Cardiac muscle cell (in vitro differentiated cells and primary cell): ENCODE results near the gene DLGAP4. TPM values are rescaled to one million over a fixed set of nuclear protein-coding genes. Genes with fewer than 3 reads are reported as not detected.

Source experiments
- DNase-seq, 2 donors: peaks; one replicate each; pipeline versions ENCODE4 v3.0.0 to v3.0.0-alpha.2; 2010 to 2017; ENCODE audit warnings: low read depth in 1 of 2, low spot score in 1 of 2
- H3K27ac ChIP-seq: fragments of 200-600 bp; sonication (generic); 2 replicates; pipeline ENCODE4 v1.5.1; 2016
- H3K27me3 ChIP-seq: fragments of 200-600 bp; sonication (generic); 2 replicates; pipeline ENCODE4 v1.6.0; 2016; ENCODE audit warnings: control low read depth
- H3K36me3 ChIP-seq: fragments of 200-600 bp; sonication (generic); 2 replicates; pipeline ENCODE4 v1.5.1; 2016; ENCODE audit warnings: control low read depth
- H3K4me1 ChIP-seq: fragments of 200-600 bp; sonication (generic); 2 replicates; pipeline ENCODE4 v1.8.1; 2017; ENCODE audit warnings: low read depth, mild to moderate bottlenecking, mixed run types
- H3K4me3 ChIP-seq: fragments of 200-600 bp; sonication (generic); 2 replicates; pipeline ENCODE4 v1.5.1; 2016; ENCODE audit warnings: mild to moderate bottlenecking
- H3K9me3 ChIP-seq: fragments of 200-600 bp; sonication (generic); 2 replicates; pipeline ENCODE4 v1.5.1; 2017; ENCODE audit warnings: low read depth, mild to moderate bottlenecking, control low read depth
- polyA plus RNA-seq: library from polyadenylated mRNA; unstranded; fragments of >200 nt; fragmentation: Nextera tagmentation; extraction: Ambion mirVana; gene quantifications from 2 replicates; pipeline ENCODE4 v1.2.1, GENCODE V29; 2016
- total RNA-seq: library from RNA; depleted of rRNA; stranded (reverse); fragments of >200 nt; gene quantifications from 2 replicates; pipeline ENCODE4 v1.2.3, GENCODE V29; 2016
- TF ChIP-seq, protein P1 (sequence below): IDR thresholded peaks from 2 replicates; pipeline ENCODE4 v1.5.1; 2012; ENCODE audit warnings: low read depth, mild to moderate bottlenecking, low read length

Gene DLGAP4
- total and polyA plus RNA-seq, 2 experiments from 2014 or later: 45.7 to 51.6 TPM

DNA sequence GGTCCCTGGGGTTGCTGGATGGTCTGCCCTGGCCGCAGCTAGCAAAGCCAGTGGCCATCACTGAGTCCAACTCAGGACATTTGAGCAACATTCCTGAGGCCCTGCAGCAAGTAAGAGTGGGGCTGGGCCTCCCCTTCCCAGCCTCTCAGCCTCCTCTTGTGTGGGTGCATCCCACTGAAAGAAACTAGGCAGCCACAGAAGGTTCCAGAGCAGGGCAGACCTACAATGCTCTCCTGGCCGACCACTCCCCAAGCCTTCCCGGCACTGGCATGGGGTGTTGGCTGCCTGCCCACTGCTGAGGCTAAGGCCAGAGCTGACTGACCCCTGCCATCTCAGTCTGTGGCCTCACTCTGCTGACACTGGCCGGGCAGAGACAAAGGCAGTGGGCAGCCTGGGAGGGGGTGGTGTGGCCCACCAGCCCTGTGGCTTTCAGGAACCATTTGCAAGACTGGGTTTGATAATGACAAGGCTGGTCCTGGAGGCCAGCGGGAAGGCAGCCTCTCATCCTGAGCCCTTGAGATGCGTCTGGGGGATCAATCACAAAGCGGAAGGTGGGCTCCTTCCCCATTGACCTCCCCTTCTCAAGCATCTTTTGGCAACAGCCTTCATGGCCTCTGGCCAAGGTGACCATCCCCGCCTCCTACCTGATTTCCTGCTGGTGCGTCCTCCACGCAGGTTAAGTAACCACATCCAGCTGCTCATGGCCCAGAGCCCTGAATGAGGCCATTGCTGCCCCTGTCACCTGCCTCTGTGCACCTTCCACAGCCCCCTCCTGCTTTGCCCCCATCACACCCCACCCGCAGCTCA, 9.6 kb downstream of the DLGAP4 start:
- Histone ChIP-seq H3K27me3 (peaks cover 14% of the 10 kb centered on the region), H3K4me1 (no peaks in the 10 kb centered on the region), H3K4me3 (no peak overlapping the region), H3K9me3 (no peaks in the 10 kb centered on the region), H3K27ac (no peak overlapping the region), H3K36me3 (no peaks in the 10 kb centered on the region)
- DNase-seq: no peak
- TF ChIP-seq, protein P1, sequence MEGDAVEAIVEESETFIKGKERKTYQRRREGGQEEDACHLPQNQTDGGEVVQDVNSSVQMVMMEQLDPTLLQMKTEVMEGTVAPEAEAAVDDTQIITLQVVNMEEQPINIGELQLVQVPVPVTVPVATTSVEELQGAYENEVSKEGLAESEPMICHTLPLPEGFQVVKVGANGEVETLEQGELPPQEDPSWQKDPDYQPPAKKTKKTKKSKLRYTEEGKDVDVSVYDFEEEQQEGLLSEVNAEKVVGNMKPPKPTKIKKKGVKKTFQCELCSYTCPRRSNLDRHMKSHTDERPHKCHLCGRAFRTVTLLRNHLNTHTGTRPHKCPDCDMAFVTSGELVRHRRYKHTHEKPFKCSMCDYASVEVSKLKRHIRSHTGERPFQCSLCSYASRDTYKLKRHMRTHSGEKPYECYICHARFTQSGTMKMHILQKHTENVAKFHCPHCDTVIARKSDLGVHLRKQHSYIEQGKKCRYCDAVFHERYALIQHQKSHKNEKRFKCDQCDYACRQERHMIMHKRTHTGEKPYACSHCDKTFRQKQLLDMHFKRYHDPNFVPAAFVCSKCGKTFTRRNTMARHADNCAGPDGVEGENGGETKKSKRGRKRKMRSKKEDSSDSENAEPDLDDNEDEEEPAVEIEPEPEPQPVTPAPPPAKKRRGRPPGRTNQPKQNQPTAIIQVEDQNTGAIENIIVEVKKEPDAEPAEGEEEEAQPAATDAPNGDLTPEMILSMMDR: no peak

DNA sequence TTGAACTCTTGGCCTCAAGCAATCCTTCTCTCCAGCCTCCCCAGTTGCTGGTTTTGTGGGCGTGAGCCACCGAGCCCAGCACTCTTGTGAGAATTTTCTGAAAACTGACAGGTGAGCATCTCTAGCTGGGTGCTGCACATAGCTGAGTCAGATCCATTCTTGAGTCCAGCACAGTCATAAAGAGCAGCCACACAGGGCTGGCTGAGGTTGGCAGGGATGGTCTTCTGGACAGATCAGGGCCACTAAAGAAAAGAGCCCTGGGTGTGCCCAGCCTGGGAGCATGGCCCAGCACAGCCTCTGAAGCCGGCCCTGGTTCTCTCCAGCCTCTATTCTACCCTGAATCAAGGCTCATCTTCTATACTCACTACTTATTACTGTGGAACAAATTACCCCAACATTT, 11.5 kb downstream of the DLGAP4 start:
- Histone ChIP-seq H3K27me3 (no peaks in the 10 kb centered on the region), H3K9me3 (no peaks in the 10 kb centered on the region), H3K4me3 (no peak overlapping the region), H3K27ac (no peak overlapping the region), H3K36me3 (no peaks in the 10 kb centered on the region), H3K4me1 (no peaks in the 10 kb centered on the region)
- TF ChIP-seq, protein P1: no peak
- no peak for DNase-seq

DNA sequence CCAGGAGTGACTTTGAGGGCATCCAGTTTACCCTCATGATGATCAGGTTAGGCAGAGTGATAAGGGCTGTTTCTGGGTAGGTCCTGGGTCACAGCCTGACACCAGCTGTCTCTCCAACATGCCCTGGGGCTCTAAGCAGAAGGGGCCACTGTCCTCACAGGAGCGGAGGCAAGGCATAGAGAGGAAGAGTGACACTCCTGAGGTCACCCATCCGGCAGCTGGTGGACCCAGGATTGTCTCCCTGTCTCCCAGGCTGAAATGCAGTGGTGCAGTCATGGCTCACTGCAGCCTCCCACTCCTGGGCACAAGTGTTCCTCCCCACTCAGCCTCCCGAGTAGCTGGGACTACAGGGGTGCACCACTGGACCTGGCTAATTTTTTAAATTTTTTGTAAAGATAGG, 12.0 kb downstream of the DLGAP4 start:
- H3K36me3 ChIP-seq: no peaks in the 10 kb centered on the region
- DNase-seq: no peak

DNA sequence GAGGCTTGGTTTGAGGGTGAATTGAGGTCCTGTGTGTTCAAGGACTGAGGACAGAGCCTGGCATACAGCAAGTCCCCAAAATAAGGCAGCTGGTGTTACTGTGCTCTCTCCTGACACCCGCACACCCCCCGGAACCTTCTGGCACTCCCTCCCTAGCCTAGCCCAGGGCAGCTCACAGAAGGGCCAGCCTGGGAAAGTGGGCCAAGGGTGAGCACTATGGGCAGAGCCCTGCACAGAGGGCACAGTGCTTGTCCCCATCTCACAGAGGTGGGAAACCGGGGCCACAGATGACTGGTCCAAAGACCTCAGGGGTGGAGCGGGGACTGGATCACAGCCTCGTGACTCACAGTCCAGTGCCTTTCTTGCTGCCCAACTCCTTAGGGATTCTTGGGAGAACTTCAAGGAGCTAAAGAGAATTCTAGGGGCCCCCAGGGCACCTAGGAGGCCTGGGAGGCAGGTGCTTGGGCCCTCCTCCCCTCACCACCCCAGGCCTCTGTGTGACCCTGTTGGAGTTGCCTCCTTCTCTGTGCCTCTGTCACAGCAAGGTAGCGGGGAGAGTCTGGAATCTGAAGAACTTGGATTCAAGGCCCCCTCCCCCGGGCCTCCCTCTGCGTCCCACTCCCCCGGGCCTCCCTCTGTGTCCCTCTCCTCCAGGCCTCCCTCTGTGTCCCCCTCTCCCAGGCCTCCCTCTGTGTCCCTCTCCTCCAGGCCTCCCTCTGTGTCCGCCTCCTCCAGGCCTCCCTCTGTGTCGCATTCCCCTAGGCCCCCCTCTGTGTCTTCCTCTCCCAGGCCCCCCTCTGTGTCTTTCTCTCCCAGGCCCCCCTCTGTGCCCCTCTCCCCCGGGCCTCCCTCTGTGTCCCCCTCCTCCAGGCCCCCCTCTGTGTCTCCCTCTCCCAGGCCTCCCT, 13.5 kb downstream of the DLGAP4 start:
- no peaks in the 10 kb centered on the region for H3K36me3 ChIP-seq
- no peaks in the 10 kb centered on the region for H3K27me3 ChIP-seq
- no peak for DNase-seq
- H3K9me3 ChIP-seq: no peaks in the 10 kb centered on the region
- H3K4me1 ChIP-seq: no peaks in the 10 kb centered on the region
- H3K27ac ChIP-seq: no peak overlapping the region
- TF ChIP-seq, protein P1: no peak
- no peak overlapping the region for H3K4me3 ChIP-seq

More for the DNA sequence above, 12.0 kb downstream of the DLGAP4 start:
- Histone ChIP-seq H3K27me3 (no peaks in the 10 kb centered on the region), H3K27ac (no peak overlapping the region), H3K9me3 (no peaks in the 10 kb centered on the region), H3K4me3 (no peak overlapping the region), H3K4me1 (no peaks in the 10 kb centered on the region)
- TF ChIP-seq, protein P1: no peak

DNA sequence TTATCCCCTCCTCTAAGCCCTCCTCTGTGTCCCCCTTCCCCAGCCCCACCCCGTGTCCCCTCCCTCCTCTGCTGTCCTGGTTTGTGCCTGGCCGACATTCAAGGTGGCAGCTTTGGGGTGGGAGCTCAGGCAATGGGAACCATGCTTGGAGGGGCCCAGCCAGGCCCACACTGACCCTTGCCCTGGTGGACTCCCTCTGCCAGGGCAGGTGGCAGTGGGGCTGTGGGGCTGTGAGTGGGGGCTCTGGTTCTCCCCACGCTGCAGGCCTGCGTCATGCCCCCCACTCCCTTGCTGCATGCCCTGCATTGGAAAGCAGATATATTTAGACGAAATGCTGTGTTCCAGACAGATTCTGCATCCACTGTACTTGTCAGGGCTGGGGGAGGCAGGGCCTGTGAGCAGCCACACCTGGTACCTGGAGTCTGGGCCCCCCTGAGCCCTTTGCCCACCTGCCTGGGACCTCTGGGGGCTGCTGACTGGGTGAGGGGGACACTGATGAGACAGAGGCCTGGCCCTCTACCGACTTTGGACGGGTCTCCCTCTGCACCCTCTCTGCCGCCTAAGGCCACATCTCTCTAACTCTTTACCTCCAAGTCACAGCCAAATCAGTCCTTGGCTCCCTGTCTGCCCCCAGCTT, 14.2 kb downstream of the DLGAP4 start:
- no peaks in the 10 kb centered on the region for H3K9me3 ChIP-seq
- TF ChIP-seq, protein P1: no peak
- H3K27me3 ChIP-seq: no peaks in the 10 kb centered on the region
- H3K4me3 ChIP-seq: no peak overlapping the region
- H3K36me3 ChIP-seq: no peaks in the 10 kb centered on the region
- H3K4me1 ChIP-seq: no peaks in the 10 kb centered on the region
- no peak overlapping the region for H3K27ac ChIP-seq
- no peak for DNase-seq
